Measurements from ENCODE around the gene PTCH1. TPM values are rescaled to one million over a fixed set of nuclear protein-coding genes. Genes with fewer than 3 reads are reported as not detected.

The PTCH1 gene
- total and polyA plus RNA-seq, 2 experiments from 2014 or later, result 21.4 to 34.1 TPM

DNA sequence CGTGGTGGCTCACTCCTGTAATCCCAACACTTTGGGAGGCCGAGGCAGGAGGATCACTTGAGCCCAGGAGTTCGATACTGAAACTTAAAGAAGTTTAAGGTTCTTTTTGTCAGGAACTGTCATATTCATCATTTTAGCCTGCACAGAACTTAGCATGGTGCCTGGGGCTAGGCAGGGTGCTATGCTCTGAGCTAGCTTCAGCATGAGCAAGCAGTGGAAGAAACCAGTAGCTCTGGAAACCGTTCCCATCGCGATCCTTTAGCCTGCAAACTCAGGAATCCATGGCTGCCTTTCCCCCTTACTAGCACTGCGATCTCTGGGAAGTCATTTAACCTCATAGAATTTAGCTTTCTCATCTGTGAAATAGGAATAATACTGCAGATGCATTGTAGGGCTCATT is 80.4 kb downstream of the PTCH1 start:
- H3K27me3 Mint-ChIP-seq (ENCODE audit: insufficient read depth, low read depth, poor library complexity), result peaks cover 10% of the 10 kb centered on the region
- no peaks in the 10 kb centered on the region for H3K79me2 ChIP-seq (replicated peaks; ENCODE audit: insufficient read depth)
- no peak overlapping the region for H3K27ac Mint-ChIP-seq
- H3K4me2 ChIP-seq, result no peak overlapping the region
- no peak overlapping the region for H3K4me3 ChIP-seq
- no peaks in the 10 kb centered on the region for H3K27me3 ChIP-seq (ENCODE audit: insufficient read depth)
- TF ChIP-seq CTCF (conservative IDR thresholded peaks at IDR 0.05; ENCODE audit: low read depth in 2 of 2), result no peak
- TF ChIP-seq, protein P1, sequence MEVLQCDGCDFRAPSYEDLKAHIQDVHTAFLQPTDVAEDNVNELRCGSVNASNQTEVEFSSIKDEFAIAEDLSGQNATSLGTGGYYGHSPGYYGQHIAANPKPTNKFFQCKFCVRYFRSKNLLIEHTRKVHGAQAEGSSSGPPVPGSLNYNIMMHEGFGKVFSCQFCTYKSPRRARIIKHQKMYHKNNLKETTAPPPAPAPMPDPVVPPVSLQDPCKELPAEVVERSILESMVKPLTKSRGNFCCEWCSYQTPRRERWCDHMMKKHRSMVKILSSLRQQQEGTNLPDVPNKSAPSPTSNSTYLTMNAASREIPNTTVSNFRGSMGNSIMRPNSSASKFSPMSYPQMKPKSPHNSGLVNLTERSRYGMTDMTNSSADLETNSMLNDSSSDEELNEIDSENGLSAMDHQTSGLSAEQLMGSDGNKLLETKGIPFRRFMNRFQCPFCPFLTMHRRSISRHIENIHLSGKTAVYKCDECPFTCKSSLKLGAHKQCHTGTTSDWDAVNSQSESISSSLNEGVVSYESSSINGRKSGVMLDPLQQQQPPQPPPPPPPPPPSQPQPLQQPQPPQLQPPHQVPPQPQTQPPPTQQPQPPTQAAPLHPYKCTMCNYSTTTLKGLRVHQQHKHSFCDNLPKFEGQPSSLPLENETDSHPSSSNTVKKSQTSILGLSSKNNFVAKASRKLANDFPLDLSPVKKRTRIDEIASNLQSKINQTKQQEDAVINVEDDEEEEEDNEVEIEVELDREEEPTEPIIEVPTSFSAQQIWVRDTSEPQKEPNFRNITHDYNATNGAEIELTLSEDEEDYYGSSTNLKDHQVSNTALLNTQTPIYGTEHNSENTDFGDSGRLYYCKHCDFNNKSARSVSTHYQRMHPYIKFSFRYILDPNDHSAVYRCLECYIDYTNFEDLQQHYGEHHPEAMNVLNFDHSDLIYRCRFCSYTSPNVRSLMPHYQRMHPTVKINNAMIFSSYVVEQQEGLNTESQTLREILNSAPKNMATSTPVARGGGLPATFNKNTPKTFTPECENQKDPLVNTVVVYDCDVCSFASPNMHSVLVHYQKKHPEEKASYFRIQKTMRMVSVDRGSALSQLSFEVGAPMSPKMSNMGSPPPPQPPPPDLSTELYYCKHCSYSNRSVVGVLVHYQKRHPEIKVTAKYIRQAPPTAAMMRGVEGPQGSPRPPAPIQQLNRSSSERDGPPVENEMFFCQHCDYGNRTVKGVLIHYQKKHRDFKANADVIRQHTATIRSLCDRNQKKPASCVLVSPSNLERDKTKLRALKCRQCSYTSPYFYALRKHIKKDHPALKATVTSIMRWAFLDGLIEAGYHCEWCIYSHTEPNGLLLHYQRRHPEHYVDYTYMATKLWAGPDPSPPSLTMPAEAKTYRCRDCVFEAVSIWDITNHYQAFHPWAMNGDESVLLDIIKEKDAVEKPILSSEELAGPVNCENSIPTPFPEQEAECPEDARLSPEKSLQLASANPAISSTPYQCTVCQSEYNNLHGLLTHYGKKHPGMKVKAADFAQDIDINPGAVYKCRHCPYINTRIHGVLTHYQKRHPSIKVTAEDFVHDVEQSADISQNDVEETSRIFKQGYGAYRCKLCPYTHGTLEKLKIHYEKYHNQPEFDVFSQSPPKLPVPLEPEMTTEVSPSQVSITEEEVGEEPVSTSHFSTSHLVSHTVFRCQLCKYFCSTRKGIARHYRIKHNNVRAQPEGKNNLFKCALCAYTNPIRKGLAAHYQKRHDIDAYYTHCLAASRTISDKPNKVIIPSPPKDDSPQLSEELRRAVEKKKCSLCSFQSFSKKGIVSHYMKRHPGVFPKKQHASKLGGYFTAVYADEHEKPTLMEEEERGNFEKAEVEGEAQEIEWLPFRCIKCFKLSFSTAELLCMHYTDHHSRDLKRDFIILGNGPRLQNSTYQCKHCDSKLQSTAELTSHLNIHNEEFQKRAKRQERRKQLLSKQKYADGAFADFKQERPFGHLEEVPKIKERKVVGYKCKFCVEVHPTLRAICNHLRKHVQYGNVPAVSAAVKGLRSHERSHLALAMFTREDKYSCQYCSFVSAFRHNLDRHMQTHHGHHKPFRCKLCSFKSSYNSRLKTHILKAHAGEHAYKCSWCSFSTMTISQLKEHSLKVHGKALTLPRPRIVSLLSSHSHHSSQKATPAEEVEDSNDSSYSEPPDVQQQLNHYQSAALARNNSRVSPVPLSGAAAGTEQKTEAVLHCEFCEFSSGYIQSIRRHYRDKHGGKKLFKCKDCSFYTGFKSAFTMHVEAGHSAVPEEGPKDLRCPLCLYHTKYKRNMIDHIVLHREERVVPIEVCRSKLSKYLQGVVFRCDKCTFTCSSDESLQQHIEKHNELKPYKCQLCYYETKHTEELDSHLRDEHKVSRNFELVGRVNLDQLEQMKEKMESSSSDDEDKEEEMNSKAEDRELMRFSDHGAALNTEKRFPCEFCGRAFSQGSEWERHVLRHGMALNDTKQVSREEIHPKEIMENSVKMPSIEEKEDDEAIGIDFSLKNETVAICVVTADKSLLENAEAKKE (CRISPR knock-in tag; IDR thresholded peaks at IDR 0.05), result no peak
- no peak for TF ChIP-seq STAT1 (IDR thresholded peaks at IDR 0.05; ENCODE audit: unreplicated experiment)
- no peak for TF ChIP-seq EZH2 (IDR thresholded peaks at IDR 0.05; ENCODE audit: low read depth, unreplicated experiment)
- no peak for TF ChIP-seq POLR2AphosphoS5 (IDR thresholded peaks at IDR 0.05; ENCODE audit: low read depth)
- TF ChIP-seq CREB1 (CRISPR knock-in tag; IDR thresholded peaks at IDR 0.05; ENCODE audit: low read depth), result no peak
- no peak for TF ChIP-seq ZNF114 (CRISPR knock-in tag; IDR thresholded peaks at IDR 0.05)
- TF ChIP-seq ZNF331 (CRISPR knock-in tag; IDR thresholded peaks at IDR 0.05; ENCODE audit: low read depth), result no peak
- no peak for TF ChIP-seq EZH2phosphoT487 (IDR thresholded peaks at IDR 0.05; ENCODE audit: unreplicated experiment)
- TF ChIP-seq, protein P2, sequence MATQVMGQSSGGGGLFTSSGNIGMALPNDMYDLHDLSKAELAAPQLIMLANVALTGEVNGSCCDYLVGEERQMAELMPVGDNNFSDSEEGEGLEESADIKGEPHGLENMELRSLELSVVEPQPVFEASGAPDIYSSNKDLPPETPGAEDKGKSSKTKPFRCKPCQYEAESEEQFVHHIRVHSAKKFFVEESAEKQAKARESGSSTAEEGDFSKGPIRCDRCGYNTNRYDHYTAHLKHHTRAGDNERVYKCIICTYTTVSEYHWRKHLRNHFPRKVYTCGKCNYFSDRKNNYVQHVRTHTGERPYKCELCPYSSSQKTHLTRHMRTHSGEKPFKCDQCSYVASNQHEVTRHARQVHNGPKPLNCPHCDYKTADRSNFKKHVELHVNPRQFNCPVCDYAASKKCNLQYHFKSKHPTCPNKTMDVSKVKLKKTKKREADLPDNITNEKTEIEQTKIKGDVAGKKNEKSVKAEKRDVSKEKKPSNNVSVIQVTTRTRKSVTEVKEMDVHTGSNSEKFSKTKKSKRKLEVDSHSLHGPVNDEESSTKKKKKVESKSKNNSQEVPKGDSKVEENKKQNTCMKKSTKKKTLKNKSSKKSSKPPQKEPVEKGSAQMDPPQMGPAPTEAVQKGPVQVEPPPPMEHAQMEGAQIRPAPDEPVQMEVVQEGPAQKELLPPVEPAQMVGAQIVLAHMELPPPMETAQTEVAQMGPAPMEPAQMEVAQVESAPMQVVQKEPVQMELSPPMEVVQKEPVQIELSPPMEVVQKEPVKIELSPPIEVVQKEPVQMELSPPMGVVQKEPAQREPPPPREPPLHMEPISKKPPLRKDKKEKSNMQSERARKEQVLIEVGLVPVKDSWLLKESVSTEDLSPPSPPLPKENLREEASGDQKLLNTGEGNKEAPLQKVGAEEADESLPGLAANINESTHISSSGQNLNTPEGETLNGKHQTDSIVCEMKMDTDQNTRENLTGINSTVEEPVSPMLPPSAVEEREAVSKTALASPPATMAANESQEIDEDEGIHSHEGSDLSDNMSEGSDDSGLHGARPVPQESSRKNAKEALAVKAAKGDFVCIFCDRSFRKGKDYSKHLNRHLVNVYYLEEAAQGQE (IDR thresholded peaks at IDR 0.05; ENCODE audit: unreplicated experiment), result no peak
- no peak for TF ChIP-seq JUNB (IDR thresholded peaks at IDR 0.05; ENCODE audit: unreplicated experiment)
- TF ChIP-seq, protein P3, sequence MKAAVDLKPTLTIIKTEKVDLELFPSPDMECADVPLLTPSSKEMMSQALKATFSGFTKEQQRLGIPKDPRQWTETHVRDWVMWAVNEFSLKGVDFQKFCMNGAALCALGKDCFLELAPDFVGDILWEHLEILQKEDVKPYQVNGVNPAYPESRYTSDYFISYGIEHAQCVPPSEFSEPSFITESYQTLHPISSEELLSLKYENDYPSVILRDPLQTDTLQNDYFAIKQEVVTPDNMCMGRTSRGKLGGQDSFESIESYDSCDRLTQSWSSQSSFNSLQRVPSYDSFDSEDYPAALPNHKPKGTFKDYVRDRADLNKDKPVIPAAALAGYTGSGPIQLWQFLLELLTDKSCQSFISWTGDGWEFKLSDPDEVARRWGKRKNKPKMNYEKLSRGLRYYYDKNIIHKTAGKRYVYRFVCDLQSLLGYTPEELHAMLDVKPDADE (IDR thresholded peaks at IDR 0.05), result no peak
- TF ChIP-seq NANOG (IDR thresholded peaks at IDR 0.05; ENCODE audit: borderline replicate concordance), result no peak
- H2AFZ ChIP-seq, result no peak overlapping the region
- H3K9me3 Mint-ChIP-seq, result peaks cover 3% of the 10 kb centered on the region; the same call in 1 of the 3 replicates
- peaks cover 3% of the 10 kb centered on the region for H3K36me3 Mint-ChIP-seq (ENCODE audit: low read depth)
- no peaks in the 10 kb centered on the region for H3K36me3 ChIP-seq (ENCODE audit: insufficient read depth)
- DNase-seq (ENCODE audit: low spot score) (no peak), ATAC-seq (no peak)
- H4K20me1 ChIP-seq (replicated peaks; ENCODE audit: insufficient read depth), result no peaks in the 10 kb centered on the region
- H3K4me1 ChIP-seq (ENCODE audit: insufficient read depth), result peaks cover 3% of the 10 kb centered on the region; the same call in 1 of the 2 replicates
- H3K27ac ChIP-seq (ENCODE audit: low read depth), result no peak overlapping the region
- no peak overlapping the region for H3K4me3 Mint-ChIP-seq
- H3F3A ChIP-seq (replicated peaks; ENCODE audit: low read depth), result no peaks in the 10 kb centered on the region
- H3K9me2 ChIP-seq (ENCODE audit: insufficient read depth), result peaks cover 13% of the 10 kb centered on the region
- H3K4me1 Mint-ChIP-seq, result peaks cover 10% of the 10 kb centered on the region

Measured in GM23338 (cell line).